NT2/D1 (cell line): ENCODE data around the gene ANXA7.

Experiments
- DNase-seq: peaks from one replicate; pipeline ENCODE4 v3.0.0-alpha.2; 2011; ENCODE audit warnings: low read depth, low spot score
- H3K27me3 ChIP-seq: 2 replicates; pipeline ENCODE4 v1.6.0; 2011; ENCODE audit warnings: mild to moderate bottlenecking; ENCODE audit not compliant: insufficient read length, insufficient read depth
- H3K36me3 ChIP-seq: 2 replicates; pipeline ENCODE4 v1.6.1; 2011; ENCODE audit warnings: mild to moderate bottlenecking, low read length, mixed read lengths; ENCODE audit not compliant: insufficient read depth, insufficient read length
- H3K4me1 ChIP-seq: 2 replicates; pipeline ENCODE4 v1.5.1; 2011; ENCODE audit not compliant: insufficient read depth, insufficient read length
- H3K4me3 ChIP-seq: 2 replicates; pipeline ENCODE4 v1.5.1; 2011; ENCODE audit warnings: low read depth; ENCODE audit not compliant: insufficient read length
- H3K9ac ChIP-seq: 2 replicates; pipeline ENCODE4 v1.6.0; 2011; ENCODE audit warnings: low read depth; ENCODE audit not compliant: insufficient read length
- H3K9me3 ChIP-seq: 2 replicates; pipeline ENCODE4 v1.5.1; 2011; ENCODE audit warnings: mild to moderate bottlenecking, low read length; ENCODE audit not compliant: insufficient read depth
- SUZ12 ChIP-seq: IDR thresholded peaks from 2 replicates; pipeline ENCODE4 v1.6.1; 2011; ENCODE audit not compliant: insufficient read length, insufficient read depth; ENCODE audit errors: extremely low read depth
- YY1 ChIP-seq: IDR thresholded peaks from 2 replicates; pipeline ENCODE4 v1.6.1; 2011; ENCODE audit not compliant: insufficient read length, insufficient read depth
- ZNF274 ChIP-seq: IDR thresholded peaks from 2 replicates; pipeline ENCODE4 v1.6.1; 2011; ENCODE audit warnings: mild to moderate bottlenecking, low read depth, low read length

ANXA7 gene

DNA sequence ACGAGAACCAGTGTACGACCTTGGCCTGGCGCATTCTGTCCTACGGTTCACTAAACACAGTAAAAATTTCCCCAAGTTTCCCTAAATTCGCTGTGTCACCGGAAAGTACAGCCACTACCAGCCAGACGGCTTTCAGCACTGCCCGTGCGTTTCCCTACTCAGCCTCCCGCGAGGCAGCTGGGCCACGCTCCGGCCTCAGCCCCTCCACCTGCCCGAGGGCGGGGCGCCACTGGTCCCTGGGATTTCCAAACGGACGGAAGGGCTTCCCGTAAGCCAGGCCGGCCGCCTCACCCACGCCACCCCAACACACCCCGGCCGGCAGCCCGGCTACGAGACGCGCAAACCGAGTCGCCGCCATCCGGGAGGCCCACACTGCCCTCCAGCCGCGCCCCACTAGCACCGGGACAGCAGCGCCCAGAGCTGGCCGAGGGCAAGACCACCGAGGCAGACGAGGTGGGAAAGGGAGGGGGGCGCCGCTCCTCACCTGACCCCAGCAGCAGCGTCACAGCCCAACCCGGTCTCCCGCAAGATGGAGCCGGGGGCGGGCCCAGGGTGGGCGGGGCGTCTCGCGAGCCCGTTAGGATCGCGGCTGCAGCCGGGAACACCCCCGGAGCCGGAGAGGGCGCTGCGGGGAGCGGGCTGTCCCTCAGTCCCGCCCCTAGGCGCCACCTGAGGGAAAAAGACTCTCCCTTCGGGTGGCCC lies at the start of gene ANXA7:
TSS of gene ANXA7 (minus strand) at position 531 of the 702 bp plus-strand sequence. CDS start 13,202 bp downstream, outside the sequence.
- H3K4me3 ChIP-seq, result peak within 1 kb of the TSS; percentile 72
- no peaks in the 10 kb centered on the region for H3K9me3 ChIP-seq
- TF ChIP-seq SUZ12 (no peak), YY1 (no peak), ZNF274 (no peak)
- peaks cover 4% of the 10 kb centered on the region for H3K27me3 ChIP-seq
- no peaks in the 10 kb centered on the region for H3K36me3 ChIP-seq
- no peaks in the 10 kb centered on the region for H3K4me1 ChIP-seq
- DNase-seq, result peak; percentile 78
- peak within 1 kb of the TSS; percentile 84 for H3K9ac ChIP-seq

DNA sequence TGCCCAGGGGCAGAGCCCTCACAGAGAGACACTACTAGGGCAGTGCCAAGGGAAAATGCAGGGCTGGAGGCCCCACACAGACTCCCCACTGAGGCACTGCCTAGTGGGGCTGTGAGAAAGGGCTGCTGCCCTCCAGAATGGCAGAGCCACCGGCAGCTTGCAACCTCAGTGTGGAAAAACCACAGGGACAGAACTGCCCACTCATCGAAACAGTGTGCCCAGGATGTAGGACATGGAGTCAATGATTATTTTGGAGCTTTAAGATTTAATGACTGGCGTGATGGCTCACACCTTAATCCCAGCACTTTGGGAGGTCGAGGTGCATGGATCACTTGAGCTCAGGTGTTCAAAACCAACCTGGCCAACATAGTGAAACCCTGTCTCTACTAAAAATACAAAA lies 47.0 kb upstream of the ANXA7 start:
- H3K4me1 ChIP-seq, result no peaks in the 10 kb centered on the region
- H3K27me3 ChIP-seq, result no peaks in the 10 kb centered on the region
- H3K36me3 ChIP-seq, result peaks cover 22% of the 10 kb centered on the region
- no peak overlapping the region for H3K9ac ChIP-seq
- no peak overlapping the region for H3K4me3 ChIP-seq
- H3K9me3 ChIP-seq, result no peaks in the 10 kb centered on the region
- TF ChIP-seq YY1, result no peak
- TF ChIP-seq ZNF274, result no peak
- no peak for TF ChIP-seq SUZ12
- DNase-seq, result no peak

DNA sequence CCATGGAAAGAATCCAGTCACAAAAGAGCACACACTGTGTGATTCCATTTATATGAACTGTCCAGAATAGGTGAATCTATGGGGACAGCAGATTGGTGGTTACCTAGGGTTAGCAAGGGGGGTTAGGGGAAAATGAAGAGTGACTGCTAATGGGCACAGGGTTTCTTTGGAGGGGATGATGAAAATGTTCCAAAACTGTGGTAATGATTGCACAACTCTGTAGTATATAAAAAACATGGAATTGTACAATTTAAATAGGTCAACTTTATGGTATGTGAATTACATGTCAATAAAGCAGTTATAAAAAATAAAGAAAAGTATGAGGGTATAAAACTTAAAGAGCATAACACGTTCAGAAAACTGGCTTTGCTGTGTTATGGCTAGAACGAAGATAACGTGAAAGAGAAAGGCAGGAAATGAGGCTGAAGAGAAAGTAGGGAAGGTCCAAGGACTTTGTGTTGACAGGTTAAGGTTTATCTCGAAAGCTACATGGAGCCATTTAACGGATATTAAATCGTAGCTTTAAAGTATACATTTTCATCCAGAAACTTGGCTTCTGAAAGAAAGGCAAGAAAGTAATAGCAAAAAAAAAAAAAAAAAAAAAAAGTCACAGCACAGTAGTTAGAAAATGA lies 45.9 kb upstream of the ANXA7 start:
- Histone ChIP-seq H3K9ac (no peak overlapping the region), H3K27me3 (no peaks in the 10 kb centered on the region), H3K4me1 (no peaks in the 10 kb centered on the region), H3K36me3 (peaks cover 17% of the 10 kb centered on the region), H3K9me3 (no peaks in the 10 kb centered on the region), H3K4me3 (no peak overlapping the region)
- DNase-seq, result no peak
- TF ChIP-seq SUZ12, result no peak
- no peak for TF ChIP-seq YY1
- TF ChIP-seq ZNF274, result no peak

DNA sequence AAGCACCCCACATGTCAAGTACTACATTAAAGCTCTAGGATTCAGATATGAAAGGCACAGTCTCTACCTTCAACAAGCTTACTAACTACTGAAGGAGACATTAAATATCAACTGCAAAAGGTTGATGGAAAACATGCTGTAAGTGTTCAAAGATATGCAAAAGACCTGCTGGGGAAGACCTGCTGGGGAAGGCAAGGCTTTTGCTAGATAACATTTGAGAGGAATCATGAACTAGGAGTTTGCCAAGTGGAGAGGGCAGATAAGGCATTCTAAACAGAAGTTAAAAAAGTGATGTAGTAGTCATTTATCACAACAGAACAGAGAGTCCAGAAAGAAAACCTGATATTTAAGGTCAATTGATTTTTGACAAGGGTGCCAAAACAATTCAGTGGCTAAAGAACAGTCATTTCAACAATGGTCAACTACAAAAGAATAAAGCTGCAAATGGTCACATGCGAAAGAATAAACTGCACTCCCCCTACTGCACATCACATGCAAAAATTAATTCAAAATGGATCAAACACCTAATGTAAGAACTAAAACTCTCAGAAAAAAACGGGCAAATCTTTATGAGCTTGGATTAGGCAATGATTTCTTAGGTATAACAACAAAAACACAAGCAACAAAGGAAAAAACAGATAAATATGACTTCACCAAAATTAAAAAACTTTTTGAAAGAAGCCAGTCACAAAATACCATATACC lies 42.5 kb upstream of the ANXA7 start:
- no peak overlapping the region for H3K9ac ChIP-seq
- H3K9me3 ChIP-seq, result no peaks in the 10 kb centered on the region
- peaks cover 15% of the 10 kb centered on the region for H3K36me3 ChIP-seq
- no peaks in the 10 kb centered on the region for H3K27me3 ChIP-seq
- TF ChIP-seq ZNF274 (no peak), YY1 (no peak), SUZ12 (no peak)
- no peak overlapping the region for H3K4me3 ChIP-seq
- no peak for DNase-seq
- no peaks in the 10 kb centered on the region for H3K4me1 ChIP-seq

DNA sequence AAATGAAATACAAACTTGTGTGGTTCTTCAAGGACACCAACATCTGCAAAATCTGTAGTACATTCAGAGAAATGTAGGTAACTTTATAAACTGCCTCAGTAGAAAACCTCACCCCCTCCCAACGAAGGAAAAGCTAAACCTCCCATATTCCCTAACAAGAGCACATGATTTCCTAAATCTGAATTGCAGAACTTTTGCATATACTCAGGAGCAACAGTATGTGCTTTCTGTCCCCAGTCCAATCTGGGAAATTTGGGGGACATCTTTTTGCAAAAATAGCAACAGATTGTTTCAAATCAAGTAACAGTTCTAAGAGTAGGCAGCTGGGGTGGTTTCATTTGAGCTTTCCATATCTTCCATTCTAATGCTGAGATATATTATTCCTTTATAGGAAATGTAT lies 35.3 kb upstream of the ANXA7 start:
- no peak overlapping the region for H3K9ac ChIP-seq
- no peak overlapping the region for H3K4me3 ChIP-seq
- no peaks in the 10 kb centered on the region for H3K4me1 ChIP-seq
- no peak for TF ChIP-seq YY1
- no peak for TF ChIP-seq ZNF274
- no peak for TF ChIP-seq SUZ12
- H3K27me3 ChIP-seq, result no peaks in the 10 kb centered on the region
- peaks cover 15% of the 10 kb centered on the region for H3K36me3 ChIP-seq
- H3K9me3 ChIP-seq, result no peaks in the 10 kb centered on the region
- DNase-seq, result no peak

DNA sequence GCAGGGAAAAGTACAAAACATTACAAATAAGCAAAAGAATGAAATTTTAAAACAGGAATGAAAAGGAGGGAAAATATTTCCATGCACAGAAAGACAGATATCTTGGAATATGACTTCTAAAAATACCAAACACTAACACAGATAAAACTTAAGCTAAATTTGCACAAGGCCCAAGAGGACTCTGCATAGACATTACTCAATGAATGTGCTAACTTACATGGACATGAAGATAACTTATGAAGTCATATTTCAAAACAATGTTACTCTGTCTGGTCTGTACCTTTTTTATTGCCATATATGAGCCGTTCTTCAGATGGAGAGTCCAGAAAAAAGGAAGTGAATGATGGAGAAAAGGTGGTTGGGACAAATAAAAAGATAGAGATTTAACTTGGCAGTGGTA lies 34.5 kb upstream of the ANXA7 start:
- H3K27me3 ChIP-seq, result no peaks in the 10 kb centered on the region
- H3K9ac ChIP-seq, result no peak overlapping the region
- no peak for DNase-seq
- H3K4me3 ChIP-seq, result no peak overlapping the region
- H3K36me3 ChIP-seq, result peaks cover 14% of the 10 kb centered on the region
- TF ChIP-seq SUZ12, result no peak
- no peak for TF ChIP-seq YY1
- no peak for TF ChIP-seq ZNF274
- H3K4me1 ChIP-seq, result no peaks in the 10 kb centered on the region
- no peaks in the 10 kb centered on the region for H3K9me3 ChIP-seq

DNA sequence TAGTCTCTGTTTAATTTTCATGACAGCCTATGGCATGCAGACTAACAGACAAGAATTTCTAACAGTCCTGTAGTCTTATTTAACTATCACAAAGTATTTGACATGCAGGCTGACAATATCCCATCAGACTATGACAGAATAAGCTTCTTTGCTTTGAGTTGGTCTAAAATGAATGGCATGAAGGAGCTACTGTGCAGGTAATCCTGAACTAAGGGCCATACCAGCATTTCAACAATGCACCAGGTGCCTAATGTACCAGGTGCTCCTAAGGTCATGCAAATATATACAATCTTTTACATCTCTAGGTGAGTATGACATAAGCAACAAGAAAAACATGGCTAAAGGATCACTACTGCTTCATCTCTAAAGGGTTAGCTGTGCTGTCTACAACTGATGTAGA lies 33.1 kb upstream of the ANXA7 start:
- DNase-seq, result no peak
- Histone ChIP-seq H3K4me1 (no peaks in the 10 kb centered on the region), H3K4me3 (no peak overlapping the region), H3K9ac (no peak overlapping the region), H3K27me3 (no peaks in the 10 kb centered on the region), H3K9me3 (no peaks in the 10 kb centered on the region), H3K36me3 (peaks cover 6% of the 10 kb centered on the region)
- TF ChIP-seq SUZ12 (no peak), ZNF274 (no peak), YY1 (no peak)
